ENCODE data around the gene PPP1R3F. TPM values are rescaled to one million over a fixed set of nuclear protein-coding genes. Genes with fewer than 3 reads are reported as not detected.

PPP1R3F gene
- total and polyA plus RNA-seq, 9 of the 15 experiments (the other 6 are each of a cell fraction or from before 2014, with no cell fraction given), result 0.03 to 0.91 (median 0.43) TPM; not detected in 1

DNA sequence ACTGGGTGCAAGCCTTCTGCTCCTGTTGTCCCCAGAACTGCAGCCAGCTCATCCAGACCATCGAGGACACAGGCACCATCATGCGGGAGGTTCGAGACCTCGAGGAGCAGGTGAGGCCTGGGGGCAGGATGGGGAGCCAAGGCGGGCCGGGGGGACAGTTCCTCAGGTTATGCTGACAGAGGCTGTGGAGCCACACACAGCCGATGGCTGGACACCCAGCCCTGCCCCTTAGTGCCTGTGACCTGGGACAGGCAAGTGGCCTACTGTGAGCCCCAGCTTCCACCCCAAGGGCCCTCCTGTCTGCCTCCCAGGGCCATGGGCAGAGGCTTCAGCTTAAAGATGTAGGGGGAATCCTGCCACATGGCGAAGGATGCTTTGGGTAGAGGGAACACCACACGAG is 20.0 kb upstream of the PPP1R3F start:
- H3K9ac ChIP-seq (ENCODE audit: insufficient read depth in 1 of 2, low read depth in 2 of 2, low read length in 2 of 2), result no peak overlapping the region
- H3K9me3 ChIP-seq (replicated peaks; ENCODE audit: control insufficient read depth, insufficient read depth, low read depth, low read length), result no peaks in the 10 kb centered on the region
- no peaks in the 10 kb centered on the region; the same call in 2 of the 3 replicates for H3K79me2 ChIP-seq (ENCODE audit: control insufficient read depth, insufficient read depth, low read length)
- H3K27me3 ChIP-seq (ENCODE audit: control insufficient read depth in 2 of 2, insufficient read depth in 2 of 2, low read length in 2 of 2), result no peaks in the 10 kb centered on the region
- H3K27ac ChIP-seq (ENCODE audit: extremely low read depth, low read depth, low read length), result no peak overlapping the region
- H3K4me1 ChIP-seq (replicated peaks in 1 of 2; ENCODE audit: control insufficient read depth in 2 of 2, insufficient read depth in 2 of 2, low read length in 2 of 2), result peaks cover 12 to 32% of the 10 kb centered on the region in 2 experiments; a peak in 4 of 5 replicates
- 83% methylated on average over 2 of the region's 9 CpGs for WGBS (ENCODE audit: insufficient coverage, low coverage, missing lambda C conversion rate)
- ChIA-PET POLR2A (interaction anchor here (0.9 to 2.4 kb wide), 5 partner anchors 8 to 23 kb away, joined by 3 to 10 read pairs (median 4); no protein-coding TSS in a partner anchor), CTCF (ENCODE audit: low intra/inter-chr PET ratio) (no interaction called here)
- no peaks in the 10 kb centered on the region for H3K9me1 ChIP-seq (ENCODE audit: control insufficient read depth, insufficient read depth, low read length)
- H2AFZ ChIP-seq (ENCODE audit: low read depth, low read length), result no peak overlapping the region
- no TSS peak for BruUV-seq (replicated peaks)
- DNase-seq (ENCODE audit: extremely low read depth in 1 of 4, low spot score in 3 of 4) (no peak), FAIRE-seq (no peak), ATAC-seq (no peak)
- no peaks in the 10 kb centered on the region for H4K20me1 ChIP-seq (replicated peaks; ENCODE audit: control insufficient read depth, insufficient read depth, low read length)
- in situ Hi-C loops (cut with MboI) (no loop called here), intact Hi-C loops (cut with micrococcal nuclease) (no loop called here)
- no peak overlapping the region for H3K4me3 ChIP-seq
- no peak overlapping the region for H3K4me2 ChIP-seq (ENCODE audit: insufficient read depth, low read length)
- H3K36me3 ChIP-seq (ENCODE audit: control insufficient read depth, insufficient read depth, low read length), result peaks cover 39% of the 10 kb centered on the region; the same call in 2 of the 3 replicates
- TF ChIP-seq RBFOX2 (IDR thresholded peaks at IDR 0.05; ENCODE audit: low read depth, low read length) (peak; percentile 8; the same call in 1 of the 2 replicates), NCOA4 (IDR thresholded peaks at IDR 0.05; ENCODE audit: partially characterized antibody) (no peak)
- TF ChIP-seq, protein P1, sequence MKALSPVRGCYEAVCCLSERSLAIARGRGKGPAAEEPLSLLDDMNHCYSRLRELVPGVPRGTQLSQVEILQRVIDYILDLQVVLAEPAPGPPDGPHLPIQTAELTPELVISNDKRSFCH (CRISPR knock-in tag; IDR thresholded peaks at IDR 0.05), result no peak
- TF ChIP-seq, protein P1 (tag; IDR thresholded peaks at IDR 0.05), result no peak

DNA sequence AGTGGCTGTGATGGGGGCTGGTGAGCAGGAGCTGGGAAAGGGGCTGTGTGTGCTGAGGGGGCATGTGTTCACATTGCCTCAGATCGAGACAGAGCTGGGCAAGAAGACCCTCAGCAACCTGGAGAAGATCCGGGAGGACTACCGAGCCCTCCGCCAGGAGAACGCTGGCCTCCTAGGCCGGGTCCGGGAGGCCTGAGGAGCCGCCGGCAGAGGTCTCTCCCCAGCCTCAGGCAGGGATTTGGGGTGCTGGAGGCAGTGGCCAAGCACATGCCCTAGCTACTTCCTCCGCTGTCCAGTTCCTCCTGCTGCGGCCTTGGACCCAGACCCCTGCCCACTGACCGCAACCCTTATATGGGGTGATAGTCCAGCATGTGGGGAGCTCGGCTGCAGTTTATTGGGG is 19.5 kb upstream of the PPP1R3F start:
- ChIA-PET POLR2A (interaction anchor here (0.6 to 2.4 kb wide), 4 partner anchors 9 to 719 kb away, joined by 3 to 10 read pairs (median 4); no protein-coding TSS in a partner anchor), CTCF (ENCODE audit: low intra/inter-chr PET ratio) (no interaction called here)
- 91% methylated on average over 11 of the region's 13 CpGs for WGBS (ENCODE audit: insufficient coverage, low coverage, missing lambda C conversion rate)
- BruUV-seq (replicated peaks), result TSS peak; percentile 74
- Histone ChIP-seq H3K9me3 (replicated peaks; ENCODE audit: control insufficient read depth, insufficient read depth, low read depth, low read length) (no peaks in the 10 kb centered on the region), H3K4me3 (no peak overlapping the region), H3K9ac (ENCODE audit: insufficient read depth in 1 of 2, low read depth in 2 of 2, low read length in 2 of 2) (no peak overlapping the region), H3K79me2 (ENCODE audit: control insufficient read depth, insufficient read depth, low read length) (no peaks in the 10 kb centered on the region; the same call in 2 of the 3 replicates), H2AFZ (ENCODE audit: low read depth, low read length) (no peak overlapping the region), H3K36me3 (ENCODE audit: control insufficient read depth, insufficient read depth, low read length) (peaks cover 35% of the 10 kb centered on the region; the same call in 2 of the 3 replicates), H3K4me2 (ENCODE audit: insufficient read depth, low read length) (no peak overlapping the region), H3K9me1 (ENCODE audit: control insufficient read depth, insufficient read depth, low read length) (no peaks in the 10 kb centered on the region), H4K20me1 (replicated peaks; ENCODE audit: control insufficient read depth, insufficient read depth, low read length) (no peaks in the 10 kb centered on the region), H3K4me1 (replicated peaks in 1 of 2; ENCODE audit: control insufficient read depth in 2 of 2, insufficient read depth in 2 of 2, low read length in 2 of 2) (peaks cover 9 to 28% of the 10 kb centered on the region in 2 experiments; a peak in 4 of 5 replicates), H3K27me3 (ENCODE audit: control insufficient read depth in 2 of 2, insufficient read depth in 2 of 2, low read length in 2 of 2) (no peaks in the 10 kb centered on the region), H3K27ac (ENCODE audit: extremely low read depth, low read depth, low read length) (no peak overlapping the region)
- FAIRE-seq (no peak), ATAC-seq (no peak), DNase-seq (ENCODE audit: extremely low read depth in 1 of 4, low spot score in 3 of 4) (no peak)
- in situ Hi-C loops (cut with MboI), result no loop called here
- TF ChIP-seq RBFOX2 (IDR thresholded peaks at IDR 0.05; ENCODE audit: low read depth, low read length) (0 out of 2 replicates have a peak, but pooled peaks have one; percentile 8), L3MBTL2 (IDR thresholded peaks at IDR 0.05) (no peak), TAF15 (IDR thresholded peaks at IDR 0.05; ENCODE audit: low read depth, low read length) (no peak), ZNF57 (CRISPR knock-in tag; IDR thresholded peaks at IDR 0.05) (no peak), EZH2 (IDR thresholded peaks at IDR 0.05; ENCODE audit: borderline replicate concordance, low read depth, low read length) (no peak)
- intact Hi-C loops (cut with micrococcal nuclease), result no loop called here

Measured in K562 (cell line).